ENCODE data around the gene VAV2.
A peak's percentile ranks its signal among the peaks of the same experiment; 100 is the strongest.

VAV2 gene

GRCh38 chr9:133734590-133735414 lies 257.3 kb downstream of the VAV2 start:
- DNase-seq = no peak

GRCh38 chr9:133733796-133734533 lies 258.2 kb downstream of the VAV2 start:
- no peak for DNase-seq

GRCh38 chr9:133733421-133733795 lies 258.7 kb downstream of the VAV2 start:
- DNase-seq = no peak

- DNase-seq = no peak
Observed at GRCh38 chr9:133732639-133733408, 259.3 kb downstream of the VAV2 start.

- DNase-seq = peak; percentile 17
Observed at GRCh38 chr9:133731876-133732638, 260.1 kb downstream of the VAV2 start.

GRCh38 chr9:133730994-133731715 lies 261.0 kb downstream of the VAV2 start:
- no peak for DNase-seq

- DNase-seq = no peak
Observed at GRCh38 chr9:133729617-133730281, 262.4 kb downstream of the VAV2 start.

GRCh38 chr9:133728856-133729616 lies 263.1 kb downstream of the VAV2 start:
- DNase-seq = no peak

- DNase-seq = no peak
Observed at GRCh38 chr9:133727876-133728441, 264.2 kb downstream of the VAV2 start.

GRCh38 chr9:133727277-133727875 lies 264.7 kb downstream of the VAV2 start:
- DNase-seq = no peak

- DNase-seq = peak; percentile 56
Observed at GRCh38 chr9:133726401-133727276, 265.5 kb downstream of the VAV2 start.

GRCh38 chr9:133725886-133726285 lies 266.2 kb downstream of the VAV2 start:
- no peak for DNase-seq

GRCh38 chr9:133718563-133719315 lies 273.4 kb downstream of the VAV2 start:
- DNase-seq = no peak

- DNase-seq = no peak
Observed at GRCh38 chr9:133717113-133718031, 274.8 kb downstream of the VAV2 start.

GRCh38 chr9:133716564-133717112 lies 275.5 kb downstream of the VAV2 start:
- DNase-seq = no peak

- DNase-seq = peak; percentile 8
Observed at GRCh38 chr9:133715866-133716563, 276.1 kb downstream of the VAV2 start.

Measured in OCI-M1 (cell line).